Activated CD8-positive, alpha-beta memory T cell treated with anti-CD3 and anti-CD28 coated beads, Interleukin-2, amount 50 U/mL, for 4 hours (primary cell): ENCODE data around the gene STAT2.
A peak's percentile ranks its signal among the peaks of the same experiment; 100 is the strongest.
"Not testable (repeated sequence)": the region's sequence is repeated elsewhere in the genome, so short reads cannot be mapped to it uniquely, and the experiment has no call there.

ENCODE experiments used
- DNase-seq: peaks from one replicate; pipeline ENCODE4 v3.0.0-alpha.2; 2020

The STAT2 gene

GRCh38 chr12:56324206-56324605, 35.7 kb downstream of the STAT2 start:
- DNase-seq = no peak

DNA sequence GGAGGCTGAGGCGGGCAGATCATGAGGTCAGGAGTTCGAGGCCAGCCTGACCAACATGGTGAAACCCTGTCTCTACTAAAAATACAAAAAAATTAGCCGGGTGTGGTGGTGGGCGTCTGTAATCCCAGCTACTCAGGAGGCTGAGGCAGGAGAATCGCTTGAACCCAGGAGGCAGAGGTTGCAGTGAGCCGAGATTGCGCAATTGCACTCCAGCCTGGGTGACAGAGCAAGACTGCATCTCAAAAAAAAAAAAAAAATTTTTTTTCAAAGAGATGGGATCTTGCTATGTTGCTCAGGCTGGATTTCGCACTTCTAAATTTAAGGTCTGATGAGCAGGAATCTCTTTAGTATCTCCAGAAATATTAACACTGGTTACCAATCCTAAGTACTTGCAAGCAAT, 38.3 kb downstream of the STAT2 start:
- not testable (repeated sequence) for DNase-seq

DNA sequence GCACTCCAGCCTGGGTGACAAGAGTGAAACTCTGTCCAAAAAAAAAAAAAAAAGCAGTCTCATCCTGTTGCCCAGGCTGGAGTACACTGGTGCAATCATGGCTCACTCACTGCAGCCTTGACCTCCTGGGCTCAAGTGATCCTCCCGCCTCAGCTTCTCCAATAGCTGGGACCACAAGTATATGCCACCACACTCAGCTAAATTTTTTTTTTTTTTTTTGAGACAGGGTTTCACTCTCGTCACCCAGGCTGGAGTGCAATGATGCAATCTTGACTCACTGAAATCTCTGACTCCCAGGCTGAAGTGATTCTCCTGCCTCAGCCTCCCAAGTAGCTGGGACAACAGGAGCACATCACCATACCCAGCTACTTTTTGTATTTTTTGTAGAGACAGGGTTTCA, 38.9 kb downstream of the STAT2 start:
- DNase-seq = no peak

GRCh38 chr12:56317675-56318074, 42.2 kb downstream of the STAT2 start:
- DNase-seq = no peak

DNA sequence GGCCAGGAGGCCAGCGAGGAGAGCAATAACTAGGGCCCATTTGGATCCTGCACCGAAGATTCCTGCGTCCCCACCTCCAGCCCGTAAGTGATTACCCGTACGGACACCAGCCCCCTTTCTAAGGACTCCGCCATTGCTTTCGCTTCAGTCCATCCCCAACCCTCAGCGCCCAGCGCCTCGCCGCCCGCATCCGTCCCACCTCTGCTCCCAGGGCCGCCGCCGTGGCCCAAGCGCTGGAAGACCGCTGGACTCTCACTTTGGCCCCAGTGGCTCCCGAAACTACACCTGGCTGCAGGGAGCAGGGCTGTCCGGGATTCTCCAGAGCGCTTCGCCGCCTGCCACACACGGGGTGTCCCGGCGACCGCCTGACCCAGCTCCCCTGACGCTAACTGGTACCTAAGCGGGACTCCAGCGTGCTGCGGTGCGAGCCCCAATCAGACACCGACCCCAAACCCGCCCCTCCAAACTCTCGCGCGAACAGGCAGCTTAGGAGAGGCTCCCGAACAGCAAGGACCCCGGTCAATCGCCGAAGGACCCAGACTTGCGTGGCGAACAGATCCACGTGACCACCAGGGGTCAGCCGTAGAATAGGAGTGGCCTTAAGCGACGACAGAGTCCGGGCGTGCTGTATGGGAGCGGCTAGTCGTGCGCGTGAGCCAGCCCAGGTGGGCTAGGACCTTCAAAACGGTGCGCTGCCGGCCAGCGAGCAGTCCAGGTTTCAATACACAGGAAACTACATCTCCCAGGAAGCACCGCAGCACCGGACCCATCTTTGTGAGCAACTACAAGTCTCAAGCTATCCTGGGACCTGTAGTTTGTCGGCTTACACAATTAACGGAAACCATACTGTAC, 44.1 kb downstream of the STAT2 start, which contains the start of gene CNPY2:
Gene CNPY2 (minus strand): TSS at position 367 of the 852 bp plus-strand sequence. CDS start 771 bp downstream, outside the sequence.
- peak; percentile 95 for DNase-seq

DNA sequence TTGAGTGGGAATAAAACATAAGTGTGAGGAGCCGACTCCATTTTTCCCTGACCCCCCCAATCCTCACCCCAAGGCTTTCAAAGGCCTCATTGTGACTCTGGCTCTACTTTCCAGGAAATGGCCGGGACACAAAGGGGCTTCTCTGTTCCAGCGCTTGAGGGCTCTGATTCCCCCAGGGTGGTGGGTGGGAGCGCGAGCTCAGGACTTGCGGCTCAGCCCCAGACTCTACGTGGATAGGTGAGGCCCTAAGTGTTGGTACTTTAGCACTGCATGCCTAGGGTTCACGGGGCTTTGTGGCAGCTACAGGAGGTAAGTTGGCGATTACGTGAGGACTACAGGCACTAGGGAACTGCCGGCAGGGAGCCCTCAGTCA, 44.7 kb downstream of the STAT2 start:
- DNase-seq = no peak

DNA sequence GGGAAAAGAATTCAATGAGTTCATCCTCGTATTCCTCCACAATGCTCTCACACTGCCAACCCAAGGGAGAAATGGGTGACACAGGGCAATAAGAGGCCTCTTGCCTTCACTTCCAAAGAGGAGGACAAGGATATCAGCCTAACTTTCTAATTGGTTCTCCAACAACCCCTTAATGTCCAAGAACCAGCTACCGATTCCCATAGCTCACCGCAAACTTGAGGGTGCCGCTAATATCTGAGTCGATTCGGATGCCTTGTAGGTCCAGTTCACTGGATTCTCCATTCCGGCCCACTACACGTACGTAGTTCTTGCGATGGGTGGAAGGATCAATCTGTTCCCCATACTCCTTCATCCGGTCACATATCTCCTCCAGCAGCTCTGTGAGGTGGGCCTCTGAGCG, 48.9 kb downstream of the STAT2 start:
- DNase-seq = no peak

DNA sequence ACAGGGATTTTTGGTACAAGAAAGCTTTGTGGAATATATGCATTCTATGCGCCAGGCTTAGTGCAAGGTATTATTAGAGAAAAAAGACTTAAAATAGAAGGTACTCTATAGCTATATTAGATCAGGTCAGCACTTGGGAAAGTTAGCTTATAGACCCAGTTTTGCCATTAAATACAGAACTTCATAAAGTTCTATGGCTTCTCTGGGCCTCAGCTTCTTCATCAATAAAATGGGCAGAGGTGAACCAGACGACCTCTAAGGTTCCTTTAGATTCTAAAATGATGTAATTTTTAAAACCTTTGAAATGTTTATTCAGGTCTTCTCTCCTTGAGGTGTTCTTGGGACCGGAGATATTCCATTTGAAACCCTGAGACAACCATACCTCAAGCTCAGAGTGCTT, 51.2 kb downstream of the STAT2 start:
- DNase-seq = no peak

- no peak for DNase-seq
Measured at GRCh38 chr12:56307221-56307965, 52.5 kb downstream of the STAT2 start.

DNA sequence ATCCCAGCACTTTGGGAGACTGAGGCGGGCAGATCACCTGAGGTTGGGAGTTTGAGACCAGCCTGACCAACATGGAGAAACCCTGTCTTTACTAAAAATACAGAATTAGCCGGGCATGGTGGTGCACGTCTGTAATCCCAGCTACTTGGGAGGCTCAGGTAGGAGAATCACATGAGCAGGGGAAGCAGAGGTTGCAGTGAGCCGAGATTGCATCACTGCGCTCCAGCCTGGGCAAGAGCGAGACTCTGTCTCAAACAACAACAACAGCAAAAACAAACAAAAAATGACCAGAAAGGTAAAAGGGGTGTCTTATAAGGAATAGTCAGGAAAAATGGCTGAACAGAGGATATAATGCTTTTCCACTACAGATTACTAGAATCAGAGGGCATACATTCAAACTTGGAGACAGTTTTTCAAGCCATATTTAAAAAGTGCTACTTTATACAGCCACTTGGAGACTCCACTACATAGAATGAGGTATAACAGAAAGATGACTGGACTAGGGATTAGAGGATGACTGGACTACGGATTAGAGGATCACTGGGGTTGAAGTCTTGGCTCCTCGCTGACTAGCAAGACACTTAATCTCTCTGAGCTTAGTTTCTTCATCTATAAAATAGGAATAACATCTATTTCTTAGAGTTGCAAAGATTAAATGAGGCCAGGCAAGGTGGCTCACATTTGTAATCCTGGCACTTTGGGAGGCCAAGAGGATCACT, 54.9 kb downstream of the STAT2 start:
- DNase-seq = no peak

- no peak for DNase-seq
Measured at GRCh38 chr12:56304276-56304675, 55.6 kb downstream of the STAT2 start.

DNA sequence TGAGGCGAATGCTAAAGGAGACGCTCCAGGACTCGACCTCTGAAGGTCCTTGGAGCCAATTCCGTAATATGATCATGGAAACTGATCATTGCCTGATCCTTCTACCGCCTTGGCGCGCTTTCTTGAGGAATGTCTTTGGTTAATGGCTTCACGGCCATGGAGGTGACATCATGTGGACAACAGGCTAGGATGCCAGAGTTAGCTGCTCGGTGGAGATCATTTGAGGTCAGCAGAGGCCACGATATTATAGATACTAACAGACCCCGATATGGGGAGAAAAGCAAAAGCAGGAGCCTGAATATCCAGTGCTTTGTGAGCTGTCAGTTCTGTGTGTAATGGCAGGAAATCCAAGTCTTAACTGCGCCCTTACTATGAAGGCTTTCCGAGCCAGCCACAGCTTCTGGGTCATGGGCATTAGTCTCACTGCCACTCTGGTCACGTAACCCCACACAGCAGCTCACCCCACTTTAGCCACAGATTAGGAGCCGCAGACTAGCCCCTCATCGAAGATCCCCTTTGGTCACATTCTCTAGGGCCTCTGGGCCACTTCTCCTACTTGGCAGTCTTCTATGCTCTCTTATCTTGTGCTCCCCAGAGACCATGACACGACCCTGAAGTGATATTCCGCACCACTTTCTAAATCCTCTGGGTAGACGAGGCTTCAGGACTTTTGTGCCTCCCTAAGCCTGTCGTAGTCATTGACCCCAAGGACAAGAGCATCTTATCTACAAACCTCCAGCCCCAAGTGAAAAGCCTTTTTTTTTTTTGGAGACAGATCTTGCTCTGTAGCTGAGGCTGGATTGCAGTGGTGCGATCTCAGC, 59.1 kb downstream of the STAT2 start:
- no peak for DNase-seq

GRCh38 chr12:56299853-56300643, 59.9 kb downstream of the STAT2 start, which contains the start of gene CS:
CS (minus strand) TSS chr12:56300330; CDS start chr12:56300201, 129 bp downstream.
- DNase-seq = peak; percentile 99

- peak; percentile 21 for DNase-seq
Measured at GRCh38 chr12:56299308-56299852, 60.5 kb downstream of the STAT2 start.

- DNase-seq = no peak
Measured at GRCh38 chr12:56298828-56299227, 61.1 kb downstream of the STAT2 start.

DNA sequence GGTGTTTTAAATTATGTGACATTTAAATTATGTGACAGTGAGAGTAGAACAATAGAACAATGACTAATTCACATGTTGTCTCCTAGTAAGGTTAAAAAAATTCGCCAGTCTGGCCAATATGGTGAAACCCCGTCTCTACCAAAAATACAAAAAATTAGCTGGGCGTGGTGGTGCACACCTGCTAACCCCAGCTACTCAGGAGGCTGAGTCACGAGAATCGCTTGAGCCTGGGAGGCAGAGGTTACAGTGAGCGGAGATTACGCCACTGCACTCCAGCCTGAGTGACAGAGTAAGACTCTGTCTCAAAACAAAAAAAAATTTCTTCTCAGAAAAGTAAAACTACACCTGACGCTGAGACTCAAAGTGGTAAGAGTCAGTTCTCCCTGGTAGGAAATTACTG, 62.5 kb downstream of the STAT2 start:
- no peak for DNase-seq

GRCh38 chr12:56296295-56296694, 63.6 kb downstream of the STAT2 start:
- no peak for DNase-seq

GRCh38 chr12:56293795-56294194, 66.1 kb downstream of the STAT2 start:
- no peak for DNase-seq
